Measurements from ENCODE around the gene CCDC148.
"Not testable (repeated sequence)": the region's sequence is repeated elsewhere in the genome, so short reads cannot be mapped to it uniquely, and the experiment has no call there.

The CCDC148 gene

DNA sequence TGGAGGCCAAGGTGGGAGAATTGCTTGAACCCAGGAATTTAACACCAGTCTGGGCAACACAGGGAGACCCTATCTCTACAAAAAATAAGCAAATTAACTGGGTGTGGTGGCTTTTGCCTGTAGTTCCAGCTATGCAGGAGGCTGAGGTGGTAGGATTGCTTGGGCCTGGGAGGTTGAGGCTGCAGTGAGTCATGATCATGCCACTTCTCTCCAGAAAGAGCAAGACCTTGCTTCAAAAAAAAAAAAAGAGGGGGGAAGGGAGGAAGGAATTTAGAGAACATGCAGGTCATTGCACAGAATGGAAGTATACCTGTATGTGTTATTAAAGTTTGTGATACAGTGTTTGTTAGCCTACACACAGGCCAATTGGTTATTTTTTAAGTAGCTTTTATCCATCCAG lies 26.0 kb upstream of the CCDC148 start:
- no peak for DNase-seq

DNA sequence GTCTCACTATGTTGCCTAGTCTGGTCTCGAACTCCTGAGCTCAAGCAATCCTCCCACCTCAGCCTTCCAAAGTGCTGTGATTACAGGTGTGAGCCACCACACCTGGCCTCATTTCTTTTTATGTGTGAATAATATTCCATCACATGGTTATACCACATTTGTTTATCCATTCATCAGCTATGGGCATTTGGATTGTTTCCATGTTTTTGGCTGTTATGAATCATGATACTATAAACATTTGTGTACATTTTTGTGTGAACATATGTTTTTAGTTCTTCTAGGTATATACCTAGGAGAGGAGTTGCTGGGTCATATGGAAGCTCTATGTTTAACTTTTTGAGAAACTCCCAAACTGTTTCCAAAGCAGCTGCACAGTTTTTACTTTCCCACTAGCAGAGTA lies 24.6 kb upstream of the CCDC148 start:
- no peak for DNase-seq

DNA sequence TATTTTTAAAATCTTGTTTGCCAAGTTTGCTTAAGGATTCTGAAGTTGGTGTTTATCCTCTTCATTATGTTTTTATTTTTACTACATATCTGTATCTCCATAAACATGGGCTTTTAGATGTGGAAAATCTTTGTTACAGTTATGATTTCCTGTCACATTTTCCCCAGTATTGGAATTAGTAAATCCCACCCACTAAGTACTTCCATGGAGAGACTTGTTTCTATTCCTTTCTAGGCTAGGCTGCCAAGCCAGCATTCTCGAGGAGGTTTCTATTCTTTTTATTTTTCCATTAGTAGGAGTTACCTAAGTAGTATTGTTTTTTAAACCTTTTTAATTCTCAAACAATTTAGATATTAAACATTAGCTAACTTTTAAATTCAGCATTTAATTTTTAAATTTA lies 22.3 kb upstream of the CCDC148 start:
- DNase-seq = no peak

DNA sequence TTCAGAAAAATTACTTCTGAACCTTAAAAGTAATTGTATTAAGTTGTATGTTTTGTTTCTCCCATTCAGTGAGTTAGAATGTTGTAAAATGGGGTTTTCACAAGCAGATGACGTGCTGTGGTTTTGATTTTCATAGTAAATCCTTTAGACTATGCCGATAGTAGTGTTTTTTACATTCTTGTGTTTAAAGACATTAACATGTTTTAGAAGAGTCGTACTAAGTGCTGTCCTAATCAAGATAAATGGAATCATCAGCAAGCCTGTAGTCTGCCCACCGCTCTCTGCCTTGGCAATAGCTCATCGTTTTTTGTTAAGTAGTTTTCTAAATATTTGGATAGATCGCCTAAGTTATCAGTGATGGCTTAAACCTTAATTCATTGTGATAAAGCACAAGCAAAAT lies 21.7 kb upstream of the CCDC148 start:
- no peak for DNase-seq

DNA sequence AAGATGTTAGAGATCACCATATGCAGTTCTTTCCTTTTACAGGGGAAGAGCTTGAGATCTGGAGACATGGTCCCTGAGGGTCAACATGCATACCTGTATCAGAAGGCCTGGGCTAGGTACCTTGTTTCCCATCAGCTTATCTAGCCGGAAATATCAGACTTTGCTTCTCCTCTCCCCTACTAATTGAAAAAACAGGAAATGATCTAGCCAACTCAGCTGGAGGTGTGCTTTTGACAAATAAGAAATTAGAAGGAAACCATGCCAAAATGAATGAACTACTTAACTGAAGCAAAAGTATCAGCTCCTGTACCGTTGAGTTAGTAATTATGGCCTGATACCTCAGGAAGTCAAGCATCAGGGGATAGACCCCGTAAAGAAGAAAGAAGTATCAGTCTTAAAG lies 20.6 kb upstream of the CCDC148 start:
- no peak for DNase-seq

DNA sequence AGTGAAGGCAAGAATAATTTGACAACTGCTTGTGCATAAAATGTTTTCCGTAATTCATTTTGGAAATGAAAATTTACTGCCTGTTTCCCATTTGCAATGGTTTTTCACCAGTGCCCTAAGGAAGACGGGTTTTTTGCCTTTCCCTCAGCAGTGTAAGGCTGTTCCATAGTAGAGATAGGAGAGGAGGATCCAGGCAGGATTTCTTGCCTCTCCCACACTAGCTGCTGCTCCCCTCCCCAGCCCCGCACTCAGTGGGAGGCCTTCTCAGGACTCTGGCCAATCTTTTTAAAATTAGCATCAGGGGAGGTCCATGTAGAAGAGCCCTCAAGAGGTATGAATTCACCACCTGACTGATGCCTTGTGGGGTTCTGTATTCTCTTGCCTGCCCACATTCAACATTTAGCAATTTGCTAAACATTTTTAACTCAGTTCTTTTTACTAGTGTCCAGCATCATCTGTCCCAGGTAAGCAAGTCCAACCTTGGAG lies 18.0 kb upstream of the CCDC148 start:
- not testable (repeated sequence) for DNase-seq

DNA sequence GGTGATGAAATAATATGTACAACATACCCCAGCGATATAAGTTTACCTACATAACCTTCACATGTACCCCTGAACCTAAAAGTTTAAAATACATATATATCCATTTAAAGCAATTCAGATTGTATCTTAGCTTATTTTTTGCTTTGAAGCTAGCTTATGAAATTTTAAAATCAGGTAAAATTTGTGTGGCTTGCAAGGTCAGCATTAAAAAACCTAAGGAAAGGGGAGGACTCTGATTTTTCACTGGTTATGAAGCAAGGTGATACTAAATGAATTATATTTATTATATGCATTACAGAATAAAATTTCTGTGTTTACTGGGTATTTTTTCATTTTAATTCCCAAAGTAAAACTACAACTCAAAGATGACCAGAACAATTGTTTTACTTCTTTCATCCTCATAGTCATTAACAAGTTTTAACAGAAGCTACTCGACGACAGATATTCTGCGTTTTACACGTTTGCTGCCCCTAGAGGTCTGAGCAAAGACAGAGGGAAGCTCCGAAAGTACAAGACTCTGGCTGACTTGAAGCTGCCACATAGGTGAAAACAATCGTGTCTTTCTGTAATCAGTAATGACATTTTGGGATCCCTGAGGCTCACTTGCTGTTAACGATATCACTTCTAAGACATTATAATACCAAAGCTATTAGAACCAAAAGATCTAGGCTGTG lies 17.3 kb upstream of the CCDC148 start:
- DNase-seq = no peak

DNA sequence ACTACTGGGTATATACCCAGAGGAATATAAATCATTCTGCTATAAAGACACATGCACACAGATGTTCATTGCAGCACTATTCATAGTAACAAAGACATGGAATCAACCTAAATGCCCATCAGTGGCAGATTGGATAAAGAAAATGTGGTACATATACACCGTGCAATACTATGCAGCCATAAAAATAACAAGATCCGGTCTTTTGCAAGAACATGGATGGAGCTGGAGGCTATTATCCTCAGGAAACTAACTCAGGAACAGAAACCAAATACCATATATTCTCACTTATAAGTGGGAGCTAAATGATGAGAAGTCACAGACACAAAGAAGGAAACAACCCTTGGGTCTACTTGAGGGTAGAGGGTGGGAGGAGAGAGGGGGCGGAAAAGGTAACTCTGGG lies 16.7 kb upstream of the CCDC148 start:
- DNase-seq = not testable (repeated sequence)

DNA sequence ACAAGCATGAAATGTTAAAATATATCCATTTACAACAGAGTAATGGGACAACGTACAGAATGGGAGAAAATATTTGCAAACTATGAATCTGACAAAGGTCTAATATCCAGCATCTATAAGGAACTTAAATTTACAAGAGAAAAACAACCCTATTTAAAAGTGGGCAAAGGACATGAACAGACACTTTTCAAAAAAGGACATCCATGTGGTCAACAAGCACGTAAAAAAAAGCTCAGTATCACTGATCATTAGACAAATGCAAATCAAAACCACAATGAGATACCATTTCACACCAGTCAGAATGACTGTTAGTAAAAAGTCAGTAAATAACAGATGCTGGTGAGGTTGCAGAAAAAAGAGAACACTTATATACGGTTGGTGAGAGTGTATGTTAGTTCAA lies 16.3 kb upstream of the CCDC148 start:
- DNase-seq = not testable (repeated sequence)

DNA sequence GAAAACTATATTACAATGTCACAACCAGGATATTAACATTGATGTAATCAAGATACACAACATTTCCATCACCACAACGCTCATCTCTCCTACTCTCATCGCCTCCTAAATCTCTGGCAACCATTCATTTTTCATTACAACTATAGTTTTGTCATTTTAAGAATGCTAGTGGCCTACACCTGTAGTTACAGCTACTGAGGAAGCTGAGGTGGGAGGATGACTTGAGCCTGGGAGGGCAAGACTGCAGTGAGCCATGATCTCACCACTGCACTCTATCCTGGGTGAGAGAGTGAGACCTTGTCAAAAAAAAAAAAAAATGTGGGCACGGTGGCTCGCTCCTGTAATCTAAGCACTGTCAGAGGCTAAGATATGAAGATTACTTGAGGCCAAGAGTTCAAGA lies 10.7 kb upstream of the CCDC148 start:
- DNase-seq = no peak

DNA sequence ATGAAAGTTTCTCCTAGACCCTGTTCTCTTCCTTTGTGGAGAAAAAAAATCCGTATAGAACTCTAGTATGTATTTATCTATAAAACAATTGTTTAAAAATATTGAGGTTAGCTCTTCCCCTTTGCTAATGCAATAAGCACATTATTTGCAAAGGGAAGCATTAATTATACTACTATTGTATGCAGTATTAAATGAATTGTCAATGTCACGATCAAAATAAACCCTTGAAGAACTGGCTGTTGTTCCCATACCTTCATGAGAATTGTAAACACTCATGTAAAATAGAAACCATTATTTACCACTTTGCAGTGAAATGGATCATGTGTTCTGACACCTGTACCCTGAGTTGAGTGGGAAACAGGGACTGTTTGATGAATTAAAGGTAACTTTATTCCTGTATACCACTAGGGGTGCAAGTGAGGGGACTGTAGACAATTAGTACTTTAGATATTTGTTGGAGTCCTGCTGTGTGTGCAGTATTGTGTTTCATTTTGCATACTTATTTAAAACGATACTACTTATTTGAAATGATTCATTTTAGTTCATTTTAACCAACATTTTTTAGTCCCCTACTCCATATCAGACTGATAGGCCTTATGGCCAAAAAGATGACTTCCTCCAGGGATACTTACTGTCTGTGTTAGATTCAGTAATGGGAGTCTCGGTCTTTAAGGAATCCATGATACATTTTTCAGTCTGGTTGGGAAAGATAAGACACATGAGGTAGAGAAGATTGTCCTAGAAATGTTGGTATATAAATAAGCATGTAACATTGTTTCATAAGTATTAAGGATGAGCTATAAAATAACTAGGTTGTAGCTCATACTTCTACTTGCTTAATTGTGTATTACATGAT lies 8.1 kb upstream of the CCDC148 start:
- DNase-seq = no peak

DNA sequence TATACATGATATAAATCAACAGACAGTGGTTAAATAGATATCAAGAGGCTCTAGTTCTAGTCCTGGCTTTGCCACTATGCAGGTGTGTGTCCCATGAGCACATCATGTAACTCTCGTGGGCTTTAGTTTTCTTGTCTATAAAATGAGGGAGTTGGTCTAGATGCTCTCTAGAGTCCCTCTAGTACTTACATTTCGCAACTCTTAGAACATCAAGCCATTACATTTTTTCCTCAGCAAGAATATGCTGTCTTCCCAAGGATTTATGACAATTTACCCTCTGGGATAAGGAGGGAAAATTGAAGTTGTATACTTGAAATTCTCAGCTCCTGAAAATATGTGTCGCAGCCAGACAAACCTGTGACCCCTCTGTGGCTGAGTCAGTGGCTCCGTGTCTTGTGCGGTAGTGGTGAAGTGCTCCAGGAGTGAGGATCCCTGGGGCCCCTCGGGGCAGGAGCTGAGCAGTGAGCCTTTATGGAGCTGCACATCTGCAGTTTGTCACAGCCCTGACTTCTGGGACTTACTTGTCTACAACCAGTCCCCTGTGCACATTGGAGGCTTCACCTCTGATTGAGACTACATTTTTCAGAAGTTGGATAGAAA lies 7.0 kb upstream of the CCDC148 start:
- no peak for DNase-seq

DNA sequence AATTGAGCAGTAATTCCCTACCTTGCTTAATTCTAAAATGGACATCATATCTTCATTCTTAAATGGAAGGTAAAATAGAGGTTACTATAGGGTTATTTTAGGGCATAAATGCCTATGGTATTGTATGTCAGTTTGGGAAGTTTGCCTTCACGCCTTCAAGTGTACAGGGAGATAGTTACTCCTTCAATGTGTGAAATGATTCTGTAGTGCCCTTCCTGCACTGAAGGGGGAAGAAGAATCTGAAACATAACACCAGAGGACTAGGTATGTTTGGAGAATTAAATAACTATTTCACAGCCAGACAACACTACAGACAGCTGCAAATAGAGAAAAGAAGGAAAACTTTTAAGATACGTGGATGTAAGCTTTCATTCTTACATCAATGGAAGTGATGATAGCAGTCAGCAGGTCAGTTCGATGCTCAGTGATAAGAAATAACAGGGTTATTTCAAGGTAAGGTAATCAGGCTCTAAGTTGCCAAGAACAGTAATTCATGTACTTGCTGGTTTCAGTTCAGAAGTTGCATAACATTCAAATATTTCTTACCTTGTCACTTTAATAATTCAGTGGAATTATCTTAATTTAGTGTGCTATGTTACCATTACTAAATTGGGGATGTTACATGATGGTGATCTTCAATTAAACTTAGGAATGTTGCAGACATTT lies 4.2 kb upstream of the CCDC148 start:
- no peak for DNase-seq

DNA sequence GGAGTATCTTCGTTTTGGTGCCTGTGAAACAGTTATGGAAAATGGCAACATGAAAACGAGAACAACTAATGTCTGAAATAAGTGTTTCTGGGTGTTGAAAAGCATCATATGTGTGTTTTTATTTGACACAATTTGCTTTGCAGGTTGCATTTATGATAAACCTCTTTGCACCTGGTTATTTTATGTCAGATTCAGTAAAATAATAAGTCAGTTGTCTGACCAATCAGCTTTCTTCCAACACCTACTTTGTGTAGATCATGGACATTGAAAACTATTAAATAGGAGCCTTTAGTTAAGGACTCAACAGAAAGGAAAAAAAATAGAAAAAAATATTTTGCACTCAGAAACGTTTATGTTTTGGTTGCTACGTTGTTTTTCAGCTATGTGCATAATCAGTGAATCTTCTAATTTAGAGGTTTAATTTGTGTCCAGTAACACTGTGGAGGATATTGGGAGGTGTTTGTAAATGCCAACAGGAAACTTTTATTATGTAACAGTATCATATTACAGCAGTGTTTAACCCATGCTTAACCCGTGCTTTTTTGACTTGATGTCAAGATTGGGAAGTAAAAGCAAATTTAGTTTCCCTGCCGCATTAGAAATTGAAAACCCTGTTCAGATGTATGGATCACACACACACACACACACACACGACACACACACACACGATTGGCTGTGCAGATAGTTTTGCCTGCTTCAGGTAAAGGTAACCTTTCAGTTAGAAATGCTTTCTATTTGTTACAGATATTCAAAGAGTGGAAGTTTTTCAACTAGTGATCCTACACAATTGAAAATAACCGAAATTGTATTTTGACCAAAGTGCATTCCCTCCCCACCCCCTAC lies 2.8 kb upstream of the CCDC148 start:
- peak; percentile 35 for DNase-seq

DNA sequence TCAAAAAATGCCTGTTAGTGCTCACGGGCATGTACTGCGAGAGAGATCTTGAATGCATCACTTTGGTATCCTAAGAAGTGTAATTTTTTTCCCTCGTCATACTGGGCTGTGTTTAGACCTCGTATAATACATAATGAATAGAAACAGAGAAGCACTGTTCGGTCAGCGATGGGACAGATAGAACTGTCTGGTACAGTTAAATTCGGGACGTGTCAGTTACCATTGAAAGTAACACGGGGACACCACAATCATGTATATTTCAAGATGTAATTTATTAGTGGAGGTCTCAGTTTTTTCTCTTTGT lies 2.0 kb upstream of the CCDC148 start:
- DNase-seq = no peak

DNA sequence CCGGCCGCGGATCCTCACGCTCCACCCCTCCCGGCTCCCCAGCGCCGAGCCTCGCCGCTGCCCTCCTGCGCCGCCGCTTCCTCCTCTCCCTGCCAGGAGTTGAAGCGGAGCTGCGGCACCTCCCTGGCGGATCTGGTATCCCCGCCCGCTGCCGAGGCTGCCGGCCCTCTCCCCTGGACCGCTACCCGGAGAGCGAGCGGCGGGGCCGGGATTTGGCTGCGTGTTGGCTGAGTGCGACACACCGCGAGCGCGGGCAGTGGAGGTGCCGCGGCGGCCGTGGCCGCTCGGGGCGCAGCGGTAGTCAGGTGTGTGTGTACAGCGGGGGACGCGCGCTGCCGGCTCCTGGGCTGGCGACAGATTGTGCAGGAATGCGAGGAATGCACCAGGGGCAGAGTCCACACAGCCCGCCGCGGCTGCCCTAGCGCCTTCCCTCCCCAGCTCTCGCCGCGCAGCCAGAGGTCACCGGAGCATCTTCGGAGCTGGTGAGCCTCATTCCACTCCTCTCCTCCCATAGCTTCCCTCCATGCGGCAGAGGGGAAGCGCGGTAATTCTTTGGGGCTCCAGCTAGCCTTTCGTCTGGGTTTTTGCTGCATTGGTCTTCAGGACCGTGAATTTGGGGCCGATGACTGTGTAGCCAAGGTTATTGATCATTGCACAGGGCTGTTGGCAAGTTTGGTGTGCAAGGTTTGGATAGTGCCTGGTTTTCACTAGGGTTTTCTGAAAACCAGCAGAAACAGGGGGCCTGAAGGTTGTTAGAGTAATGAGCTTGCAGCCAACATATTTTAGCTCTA lies 1.5 kb upstream of the CCDC148 start:
- no peak for DNase-seq

DNA sequence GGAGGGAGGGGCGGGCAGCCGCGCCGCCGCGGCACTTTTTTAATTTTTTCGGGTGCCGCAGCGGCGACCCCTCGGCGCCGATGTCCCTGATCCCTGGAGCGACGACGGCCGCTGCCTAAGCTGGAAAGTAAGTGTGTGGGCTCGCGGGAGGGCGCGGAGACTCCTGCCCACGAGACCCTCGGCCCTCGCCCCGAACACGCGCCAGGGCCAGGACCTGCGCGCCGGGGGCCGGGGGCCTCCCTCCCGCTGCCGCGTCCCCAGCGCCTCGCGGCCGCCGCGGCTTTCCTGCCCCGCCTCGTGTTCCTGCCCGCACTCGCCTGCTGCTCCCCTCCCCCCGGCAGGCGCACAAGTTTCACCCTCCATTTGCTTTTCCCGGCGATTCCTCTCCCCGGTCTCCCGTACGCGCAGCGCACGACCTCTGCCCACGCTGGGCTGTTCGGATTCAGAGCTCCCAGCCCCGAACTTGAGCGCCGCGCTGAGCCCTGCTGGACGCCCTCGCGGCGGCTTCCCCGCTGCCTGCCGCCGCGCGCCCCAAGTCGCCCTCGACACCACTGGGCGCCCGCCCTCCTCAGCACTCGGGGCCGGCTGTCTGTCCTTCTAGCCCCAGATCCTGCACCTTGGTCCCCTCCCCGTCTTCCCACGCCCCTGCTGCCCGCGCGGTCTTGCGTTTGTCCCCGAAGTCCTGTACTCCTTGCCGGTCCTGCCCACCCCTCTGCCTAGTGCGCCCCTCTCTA lies 706 bp upstream of the CCDC148 start:
- peak; percentile 96 for DNase-seq

DNA sequence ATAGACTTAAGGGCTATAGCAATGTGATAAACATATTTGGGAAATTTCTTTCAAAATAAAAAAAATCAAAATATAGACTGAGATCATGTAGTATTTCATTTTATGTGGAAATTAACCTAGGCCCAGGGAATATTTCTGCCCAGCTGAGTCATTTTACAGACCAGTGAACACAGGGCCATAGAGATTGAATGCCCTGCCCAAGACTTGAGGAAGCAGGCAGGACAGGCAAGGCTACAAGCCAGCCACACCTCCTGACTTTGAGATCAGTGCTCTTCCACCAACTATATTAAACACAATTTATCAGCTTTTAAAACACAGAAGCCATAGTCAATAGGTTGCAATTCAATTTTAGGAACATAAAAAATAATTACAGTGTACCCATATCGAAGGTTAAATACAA lies 12.9 kb downstream of the CCDC148 start:
- no peak for DNase-seq

DNA sequence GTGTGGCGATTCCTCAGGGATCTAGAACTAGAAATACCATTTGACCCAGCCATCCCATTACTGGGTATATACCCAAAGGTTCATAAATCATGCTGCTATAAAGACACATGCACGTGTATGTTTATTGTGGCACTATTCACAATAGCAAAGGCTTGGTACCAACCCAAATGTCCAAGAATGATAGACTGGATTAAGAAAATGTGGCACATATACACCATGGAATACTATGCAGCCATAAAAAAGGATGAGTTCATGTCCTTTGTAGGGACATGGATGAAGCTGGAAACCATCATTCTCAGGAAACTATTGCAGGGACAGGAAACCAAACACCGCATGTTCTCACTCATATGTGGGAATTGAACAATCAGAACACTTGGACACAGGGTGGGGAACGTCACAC lies 17.5 kb downstream of the CCDC148 start:
- DNase-seq = not testable (repeated sequence)

DNA sequence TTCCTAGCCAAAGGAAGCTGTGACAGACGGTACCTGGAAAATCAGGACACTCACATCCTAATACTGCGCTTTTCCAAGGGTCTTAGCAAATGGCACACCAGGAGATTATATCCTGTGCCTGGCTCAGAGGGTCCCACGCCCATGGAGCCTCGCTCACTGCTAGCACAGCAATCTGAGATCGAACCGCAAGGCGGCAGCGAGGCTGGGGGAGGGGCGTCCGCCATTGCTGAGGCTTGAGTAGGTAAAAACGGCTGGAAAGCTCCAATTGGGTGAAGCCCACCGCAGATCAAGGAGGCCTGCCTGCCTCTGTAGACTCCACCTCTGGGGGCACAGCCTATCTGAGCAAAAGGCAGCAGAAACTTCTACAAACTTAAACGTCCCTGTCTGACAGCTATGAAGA lies 22.8 kb downstream of the CCDC148 start:
- not testable (repeated sequence) for DNase-seq

DNA sequence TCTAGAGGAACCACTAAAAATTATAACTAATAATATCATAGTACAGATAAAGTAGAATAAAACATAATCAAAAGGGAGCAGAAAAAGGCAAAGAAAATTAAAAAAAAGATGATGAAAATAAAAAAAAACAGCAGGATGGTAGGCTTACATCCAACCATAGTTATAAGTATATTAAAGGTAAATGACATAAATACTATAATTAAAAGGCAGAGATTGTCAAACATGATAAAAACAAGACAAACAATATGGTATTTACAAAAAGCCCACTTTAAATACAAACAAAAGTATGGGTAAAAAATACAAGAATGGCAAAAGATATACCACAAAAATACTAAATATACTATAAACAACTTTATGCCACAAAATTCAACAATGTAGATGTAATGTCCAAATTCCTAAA lies 24.4 kb downstream of the CCDC148 start:
- no peak for DNase-seq
